ENCODE data around the gene RPAIN.

GRCh38 chr17:5378566-5379207, 41.3 kb upstream of the RPAIN start:
- TF ChIP-seq CTCF (IDR thresholded peaks at IDR 0.05) (no peak), POLR2A (IDR thresholded peaks at IDR 0.05) (no peak), POLR2AphosphoS5 (IDR thresholded peaks at IDR 0.05; ENCODE audit: insufficient read depth in 1 of 2, low read depth in 1 of 2) (no peak)
